Uterus (tissue), 2 donors: ENCODE results near the gene ZNF530.

Source experiments
- POLR2A ChIP-seq, 2 donors: fragments of 450-650 bp; IDR thresholded peaks; one replicate each; pipeline ENCODE4 v1.6.1; 2016; ENCODE audit warnings: antibody characterized with exemption in 2 of 2, mild to moderate bottlenecking in 1 of 2, moderate library complexity in 1 of 2
- TF ChIP-seq, protein P1 (sequence below), 4 experiments: fragments of 200-600 bp in 2 of 4; fragments of 450-650 bp in 2 of 4; sonication (generic) in 2 of 4; IDR thresholded peaks; one replicate each; pipeline ENCODE4 v1.5.1; 2016 to 2019; ENCODE audit warnings: antibody characterized with exemption in 4 of 4, mild to moderate bottlenecking in 2 of 4, moderate library complexity in 1 of 4

DNA sequence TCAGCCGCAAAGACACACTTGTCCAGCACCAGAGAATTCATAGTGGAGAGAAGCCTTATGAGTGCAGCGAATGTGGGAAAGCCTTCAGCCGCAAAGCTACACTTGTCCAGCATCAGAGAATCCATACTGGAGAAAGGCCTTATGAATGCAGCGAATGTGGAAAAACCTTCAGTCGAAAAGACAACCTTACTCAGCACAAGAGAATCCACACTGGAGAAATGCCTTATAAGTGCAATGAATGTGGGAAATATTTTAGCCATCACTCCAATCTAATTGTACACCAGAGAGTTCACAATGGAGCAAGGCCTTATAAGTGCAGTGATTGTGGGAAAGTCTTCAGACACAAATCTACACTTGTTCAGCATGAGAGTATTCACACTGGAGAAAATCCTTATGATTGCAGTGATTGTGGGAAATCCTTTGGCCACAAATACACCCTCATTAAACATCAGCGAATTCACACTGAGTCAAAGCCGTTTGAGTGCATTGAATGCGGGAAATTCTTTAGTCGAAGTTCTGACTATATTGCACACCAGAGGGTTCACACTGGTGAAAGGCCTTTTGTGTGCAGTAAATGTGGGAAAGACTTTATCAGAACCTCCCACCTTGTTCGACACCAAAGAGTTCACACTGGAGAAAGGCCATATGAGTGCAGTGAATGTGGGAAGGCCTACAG, 21.1 kb downstream of the ZNF530 start:
- TF ChIP-seq, protein P1, sequence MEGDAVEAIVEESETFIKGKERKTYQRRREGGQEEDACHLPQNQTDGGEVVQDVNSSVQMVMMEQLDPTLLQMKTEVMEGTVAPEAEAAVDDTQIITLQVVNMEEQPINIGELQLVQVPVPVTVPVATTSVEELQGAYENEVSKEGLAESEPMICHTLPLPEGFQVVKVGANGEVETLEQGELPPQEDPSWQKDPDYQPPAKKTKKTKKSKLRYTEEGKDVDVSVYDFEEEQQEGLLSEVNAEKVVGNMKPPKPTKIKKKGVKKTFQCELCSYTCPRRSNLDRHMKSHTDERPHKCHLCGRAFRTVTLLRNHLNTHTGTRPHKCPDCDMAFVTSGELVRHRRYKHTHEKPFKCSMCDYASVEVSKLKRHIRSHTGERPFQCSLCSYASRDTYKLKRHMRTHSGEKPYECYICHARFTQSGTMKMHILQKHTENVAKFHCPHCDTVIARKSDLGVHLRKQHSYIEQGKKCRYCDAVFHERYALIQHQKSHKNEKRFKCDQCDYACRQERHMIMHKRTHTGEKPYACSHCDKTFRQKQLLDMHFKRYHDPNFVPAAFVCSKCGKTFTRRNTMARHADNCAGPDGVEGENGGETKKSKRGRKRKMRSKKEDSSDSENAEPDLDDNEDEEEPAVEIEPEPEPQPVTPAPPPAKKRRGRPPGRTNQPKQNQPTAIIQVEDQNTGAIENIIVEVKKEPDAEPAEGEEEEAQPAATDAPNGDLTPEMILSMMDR (IDR thresholded peaks at IDR 0.05), result no peak
- no peak for TF ChIP-seq POLR2A (IDR thresholded peaks at IDR 0.05)
